HCT116 (cell line): Measurements from ENCODE around the gene CTNNA2. TPM values are rescaled to one million over a fixed set of nuclear protein-coding genes. Genes with fewer than 3 reads are reported as not detected.

Source experiments
- ATAC-seq: fragments of 200-7000 bp; cut with Tn5 transposase; 2 replicates; pipeline ENCODE4 v1.9.1; 2020; ENCODE audit warnings: mild to moderate bottlenecking, moderate library complexity
- BruUV-seq: library from RNA; stranded (reverse); fragments of 400-500 nt; replicated peaks from 2 replicates; lab custom pipeline; 2021; lab: Mats Ljungman, UMichigan
- CTCF ChIA-PET: fragments of 300-600 bp; sonication (Branson Sonifier 250); formaldehyde crosslinking; loops from one replicate; lab custom pipeline; 2021; ENCODE audit warnings: antibody characterized with exemption; lab: Charles Lee
- POLR2A ChIA-PET: fragments of 300-600, 350-600 bp; sonication (Branson Sonifier 250); formaldehyde crosslinking; loops from one replicate; lab custom pipeline; 2021; ENCODE audit warnings: antibody characterized with exemption; lab: Charles Lee
- RAD21 ChIA-PET, 2 experiments: fragments of 300-600 bp; sonication (Branson Sonifier 250); formaldehyde crosslinking; loops; one replicate each; lab custom pipeline; 2023; ENCODE audit warnings: low total read pairs in 2 of 2; ENCODE audit not compliant: uncharacterized antibody in 2 of 2, unreplicated experiment in 2 of 2, low non-redundant PET in 1 of 2; lab: Charles Lee
- DNase-seq: peaks from one replicate; pipeline ENCODE4 v3.0.0-alpha.2; 2010; ENCODE audit warnings: low read depth, low spot score
- H2AFZ ChIP-seq: fragments of 200-600 bp; shearing (Covaris generic), sonication (generic); 2 replicates; pipeline ENCODE4 v1.6.1; 2017; ENCODE audit warnings: low read depth, mixed run types, mixed read lengths, antibody characterized with exemption, low read length; ENCODE audit not compliant: poor library complexity, severe bottlenecking
- H3K27ac ChIP-seq: 2 replicates; pipeline ENCODE4 v1.5.1; 2012; ENCODE audit warnings: low read depth, low read length
- H3K27me3 ChIP-seq: fragments of 200-600 bp; sonication (generic); 2 replicates; pipeline ENCODE4 v1.6.1; 2016; ENCODE audit warnings: mixed run types, low read length, mixed read lengths; ENCODE audit not compliant: insufficient read depth
- H3K36me3 ChIP-seq, 2 experiments: fragments of 200-500 bp in 1 of 2; fragments of 200-600 bp in 1 of 2; sonication (Bioruptor generic) in 1 of 2; sonication (generic) in 1 of 2; 2 replicates each; pipeline versions ENCODE4 v1.5.1 to v1.6.1; 2014 to 2016; ENCODE audit warnings: low read length in 2 of 2, inconsistent platforms in 1 of 2, mixed read lengths in 1 of 2, mixed run types in 1 of 2; ENCODE audit not compliant: insufficient read depth in 2 of 2, control insufficient read depth in 1 of 2
- H3K4me1 ChIP-seq, 2 experiments: fragments of 200-600 bp in 1 of 2; sonication (generic) in 1 of 2; 2 replicates each; pipeline versions ENCODE4 v1.5.1 to v1.6.1; 2012 to 2017; ENCODE audit warnings: low read length in 2 of 2, inconsistent platforms in 1 of 2, mild to moderate bottlenecking in 1 of 2, mixed read lengths in 1 of 2, mixed run types in 1 of 2, moderate library complexity in 1 of 2; ENCODE audit not compliant: insufficient read depth in 2 of 2, control insufficient read depth in 1 of 2
- H3K4me2 ChIP-seq: fragments of 200-600 bp; sonication (generic); 2 replicates; pipeline ENCODE4 v1.6.1; 2017; ENCODE audit warnings: mixed run types, low read length, mixed read lengths
- H3K4me3 ChIP-seq, 2 experiments: fragments of 200-600 bp in 1 of 2; sonication (generic) in 1 of 2; replicated peaks in 1 of 2; 2 replicates each; pipeline ENCODE4 v1.5.1; 2011 to 2016; ENCODE audit warnings: low read length in 2 of 2, control low read depth in 1 of 2, low read depth in 1 of 2, mild to moderate bottlenecking in 1 of 2, mixed read lengths in 1 of 2, mixed run types in 1 of 2
- H3K79me2 ChIP-seq: fragments of 200-600 bp; sonication (generic); 2 replicates; pipeline ENCODE4 v1.6.1; 2017; ENCODE audit warnings: mild to moderate bottlenecking, mixed run types, low read length, moderate library complexity, mixed read lengths; ENCODE audit not compliant: insufficient read depth
- H3K9ac ChIP-seq: fragments of 200-600 bp; sonication (generic); 2 replicates; pipeline ENCODE4 v1.6.1; 2016; ENCODE audit warnings: low read length, mixed read lengths
- H3K9me2 ChIP-seq: fragments of 200-600 bp; sonication (generic), shearing (Covaris generic); 2 replicates; pipeline ENCODE4 v1.6.1; 2017; ENCODE audit warnings: mixed run types, mild to moderate bottlenecking, moderate library complexity; ENCODE audit not compliant: insufficient read depth
- H3K9me3 ChIP-seq, 2 experiments: fragments of 200-500 bp in 1 of 2; fragments of 200-600 bp in 1 of 2; sonication (Bioruptor generic) in 1 of 2; sonication (generic) in 1 of 2; 2 replicates each; pipeline ENCODE4 v1.6.1; 2014 to 2017; ENCODE audit warnings: low read length in 2 of 2, mixed read lengths in 2 of 2, inconsistent platforms in 1 of 2, low read depth in 1 of 2, mild to moderate bottlenecking in 1 of 2, mixed run types in 1 of 2, moderate library complexity in 1 of 2; ENCODE audit not compliant: control insufficient read depth in 1 of 2, insufficient read depth in 1 of 2
- H4K20me1 ChIP-seq: fragments of 200-600 bp; sonication (generic), shearing (Covaris generic); 2 replicates; pipeline ENCODE4 v1.6.1; 2017; ENCODE audit warnings: mixed run types, mild to moderate bottlenecking, moderate library complexity; ENCODE audit not compliant: insufficient read depth
- CBX3 ChIP-seq: IDR thresholded peaks from 2 replicates; pipeline ENCODE4 v1.6.1; 2012; ENCODE audit warnings: low read depth
- CEBPB ChIP-seq: IDR thresholded peaks from 2 replicates; pipeline ENCODE4 v1.6.1; 2012; ENCODE audit warnings: low read depth
- ELF1 ChIP-seq: IDR thresholded peaks from 2 replicates; pipeline ENCODE4 v1.6.1; 2012; ENCODE audit warnings: low read depth, borderline replicate concordance
- EZH2phosphoT487 ChIP-seq: fragments of 200-600 bp; IDR thresholded peaks from 2 replicates; pipeline ENCODE4 v1.6.1; 2018; ENCODE audit warnings: antibody characterized with exemption, borderline replicate concordance
- JUND ChIP-seq: IDR thresholded peaks from 2 replicates; pipeline ENCODE4 v1.6.1; 2012
- POLR2A ChIP-seq: IDR thresholded peaks from 2 replicates; pipeline ENCODE4 v1.7.0; 2011; ENCODE audit warnings: borderline replicate concordance; ENCODE audit not compliant: insufficient read depth, insufficient read length; ENCODE audit errors: extremely low read depth
- RAD21 ChIP-seq: IDR thresholded peaks from 2 replicates; pipeline ENCODE4 v1.6.1; 2012; ENCODE audit warnings: low read depth, mild to moderate bottlenecking
- SIN3A ChIP-seq: IDR thresholded peaks from 2 replicates; pipeline ENCODE4 v1.6.1; 2012; ENCODE audit warnings: low read depth
- SP1 ChIP-seq: IDR thresholded peaks from 2 replicates; pipeline ENCODE4 v1.6.1; 2012; ENCODE audit warnings: low read depth
- TCF7L2 ChIP-seq: IDR thresholded peaks from 2 replicates; pipeline ENCODE4 v1.7.0; 2011; ENCODE audit warnings: borderline replicate concordance, inconsistent platforms; ENCODE audit not compliant: insufficient read depth, insufficient read length; ENCODE audit errors: extremely low read depth
- YY1 ChIP-seq: IDR thresholded peaks from 2 replicates; pipeline ENCODE4 v1.6.1; 2011; ENCODE audit warnings: low read length, low read depth, moderate library complexity, mild to moderate bottlenecking; ENCODE audit not compliant: insufficient replicate concordance; ENCODE audit errors: extremely low read depth
- intact Hi-C: fragments of 100-400 bp; cut with micrococcal nuclease; formaldehyde crosslinking; loops from 2 replicates; pipeline ENCODE4 v1.10.0; 2022
- total RNA-seq: library from RNA; stranded (reverse); gene quantifications from one replicate; pipeline ENCODE4 v1.2.1, GENCODE V29; 2021; ENCODE audit not compliant: unreplicated experiment
- TF ChIP-seq, protein P1 (sequence below): IDR thresholded peaks from 2 replicates; pipeline ENCODE4 v1.6.1; 2012; ENCODE audit warnings: low read depth
- TF ChIP-seq, protein P2 (sequence below): IDR thresholded peaks from 2 replicates; pipeline ENCODE4 v1.6.1; 2012
- TF ChIP-seq, protein P3 (sequence below): IDR thresholded peaks from 2 replicates; pipeline ENCODE4 v1.6.1; 2011; ENCODE audit warnings: mild to moderate bottlenecking, low read length, moderate library complexity; ENCODE audit not compliant: insufficient replicate concordance; ENCODE audit errors: extremely low read depth
- TF ChIP-seq, protein P4 (sequence below), 3 experiments: fragments of 200-600 bp in 1 of 3; sonication (generic) in 1 of 3; IDR thresholded peaks in 2 of 3; conservative IDR thresholded peaks in 1 of 3; 2 replicates each; pipeline ENCODE4 v1.5.1; 2012 to 2017; ENCODE audit warnings: low read depth in 2 of 3, low read length in 2 of 3, antibody characterized with exemption in 1 of 3, borderline replicate concordance in 1 of 3, control low read depth in 1 of 3, mild to moderate bottlenecking in 1 of 3, mixed read lengths in 1 of 3, mixed run types in 1 of 3, moderate library complexity in 1 of 3; ENCODE audit not compliant: insufficient read depth in 1 of 3

Gene CTNNA2
- total RNA-seq, 1 experiment from 2014 or later = not detected

DNA sequence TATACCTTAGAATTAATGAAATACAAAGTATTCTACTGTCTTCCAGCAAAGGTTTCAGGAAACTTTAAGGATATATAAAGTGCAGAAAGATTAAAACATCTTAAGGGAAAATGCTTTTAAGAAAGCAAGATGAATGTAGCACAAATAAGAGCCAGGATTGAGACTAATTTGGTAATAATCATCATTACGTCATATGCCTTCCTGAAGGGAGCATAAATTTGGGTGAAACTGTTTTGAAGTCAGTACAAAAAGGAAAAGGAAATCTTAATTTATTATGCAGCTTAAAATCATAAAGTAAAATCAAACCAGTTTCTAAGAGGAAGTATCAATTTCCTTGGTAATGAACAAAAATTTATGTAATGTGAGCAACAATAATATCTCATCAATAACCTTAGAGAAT lies 221.7 kb downstream of the CTNNA2 start:
- H3K9ac ChIP-seq = no peak overlapping the region
- H3K36me3 ChIP-seq = no peaks in the 10 kb centered on the region
- H3K79me2 ChIP-seq = no peaks in the 10 kb centered on the region
- BruUV-seq = no TSS peak
- H3K4me1 ChIP-seq = no peaks in the 10 kb centered on the region
- peaks cover 15 to 32% of the 10 kb centered on the region in 2 experiments; a peak in 3 of 4 replicates for H3K9me3 ChIP-seq
- ChIA-PET RAD21 (no interaction called here), POLR2A (no interaction called here), CTCF (no interaction called here)
- H4K20me1 ChIP-seq = no peaks in the 10 kb centered on the region
- H2AFZ ChIP-seq = no peak overlapping the region
- no peak for DNase-seq
- no peaks in the 10 kb centered on the region for H3K27me3 ChIP-seq
- no peak overlapping the region for H3K27ac ChIP-seq
- TF ChIP-seq, protein P1, sequence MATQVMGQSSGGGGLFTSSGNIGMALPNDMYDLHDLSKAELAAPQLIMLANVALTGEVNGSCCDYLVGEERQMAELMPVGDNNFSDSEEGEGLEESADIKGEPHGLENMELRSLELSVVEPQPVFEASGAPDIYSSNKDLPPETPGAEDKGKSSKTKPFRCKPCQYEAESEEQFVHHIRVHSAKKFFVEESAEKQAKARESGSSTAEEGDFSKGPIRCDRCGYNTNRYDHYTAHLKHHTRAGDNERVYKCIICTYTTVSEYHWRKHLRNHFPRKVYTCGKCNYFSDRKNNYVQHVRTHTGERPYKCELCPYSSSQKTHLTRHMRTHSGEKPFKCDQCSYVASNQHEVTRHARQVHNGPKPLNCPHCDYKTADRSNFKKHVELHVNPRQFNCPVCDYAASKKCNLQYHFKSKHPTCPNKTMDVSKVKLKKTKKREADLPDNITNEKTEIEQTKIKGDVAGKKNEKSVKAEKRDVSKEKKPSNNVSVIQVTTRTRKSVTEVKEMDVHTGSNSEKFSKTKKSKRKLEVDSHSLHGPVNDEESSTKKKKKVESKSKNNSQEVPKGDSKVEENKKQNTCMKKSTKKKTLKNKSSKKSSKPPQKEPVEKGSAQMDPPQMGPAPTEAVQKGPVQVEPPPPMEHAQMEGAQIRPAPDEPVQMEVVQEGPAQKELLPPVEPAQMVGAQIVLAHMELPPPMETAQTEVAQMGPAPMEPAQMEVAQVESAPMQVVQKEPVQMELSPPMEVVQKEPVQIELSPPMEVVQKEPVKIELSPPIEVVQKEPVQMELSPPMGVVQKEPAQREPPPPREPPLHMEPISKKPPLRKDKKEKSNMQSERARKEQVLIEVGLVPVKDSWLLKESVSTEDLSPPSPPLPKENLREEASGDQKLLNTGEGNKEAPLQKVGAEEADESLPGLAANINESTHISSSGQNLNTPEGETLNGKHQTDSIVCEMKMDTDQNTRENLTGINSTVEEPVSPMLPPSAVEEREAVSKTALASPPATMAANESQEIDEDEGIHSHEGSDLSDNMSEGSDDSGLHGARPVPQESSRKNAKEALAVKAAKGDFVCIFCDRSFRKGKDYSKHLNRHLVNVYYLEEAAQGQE = no peak
- TF ChIP-seq JUND (no peak), CBX3 (no peak), ELF1 (no peak), TCF7L2 (no peak), RAD21 (no peak), SP1 (no peak), EZH2phosphoT487 (no peak), CEBPB (no peak), SIN3A (no peak), POLR2A (no peak), YY1 (no peak)
- TF ChIP-seq, protein P2, sequence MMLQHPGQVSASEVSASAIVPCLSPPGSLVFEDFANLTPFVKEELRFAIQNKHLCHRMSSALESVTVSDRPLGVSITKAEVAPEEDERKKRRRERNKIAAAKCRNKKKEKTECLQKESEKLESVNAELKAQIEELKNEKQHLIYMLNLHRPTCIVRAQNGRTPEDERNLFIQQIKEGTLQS = no peak
- TF ChIP-seq, protein P3, sequence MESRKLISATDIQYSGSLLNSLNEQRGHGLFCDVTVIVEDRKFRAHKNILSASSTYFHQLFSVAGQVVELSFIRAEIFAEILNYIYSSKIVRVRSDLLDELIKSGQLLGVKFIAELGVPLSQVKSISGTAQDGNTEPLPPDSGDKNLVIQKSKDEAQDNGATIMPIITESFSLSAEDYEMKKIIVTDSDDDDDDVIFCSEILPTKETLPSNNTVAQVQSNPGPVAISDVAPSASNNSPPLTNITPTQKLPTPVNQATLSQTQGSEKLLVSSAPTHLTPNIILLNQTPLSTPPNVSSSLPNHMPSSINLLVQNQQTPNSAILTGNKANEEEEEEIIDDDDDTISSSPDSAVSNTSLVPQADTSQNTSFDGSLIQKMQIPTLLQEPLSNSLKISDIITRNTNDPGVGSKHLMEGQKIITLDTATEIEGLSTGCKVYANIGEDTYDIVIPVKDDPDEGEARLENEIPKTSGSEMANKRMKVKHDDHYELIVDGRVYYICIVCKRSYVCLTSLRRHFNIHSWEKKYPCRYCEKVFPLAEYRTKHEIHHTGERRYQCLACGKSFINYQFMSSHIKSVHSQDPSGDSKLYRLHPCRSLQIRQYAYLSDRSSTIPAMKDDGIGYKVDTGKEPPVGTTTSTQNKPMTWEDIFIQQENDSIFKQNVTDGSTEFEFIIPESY = no peak
- TF ChIP-seq, protein P4, sequence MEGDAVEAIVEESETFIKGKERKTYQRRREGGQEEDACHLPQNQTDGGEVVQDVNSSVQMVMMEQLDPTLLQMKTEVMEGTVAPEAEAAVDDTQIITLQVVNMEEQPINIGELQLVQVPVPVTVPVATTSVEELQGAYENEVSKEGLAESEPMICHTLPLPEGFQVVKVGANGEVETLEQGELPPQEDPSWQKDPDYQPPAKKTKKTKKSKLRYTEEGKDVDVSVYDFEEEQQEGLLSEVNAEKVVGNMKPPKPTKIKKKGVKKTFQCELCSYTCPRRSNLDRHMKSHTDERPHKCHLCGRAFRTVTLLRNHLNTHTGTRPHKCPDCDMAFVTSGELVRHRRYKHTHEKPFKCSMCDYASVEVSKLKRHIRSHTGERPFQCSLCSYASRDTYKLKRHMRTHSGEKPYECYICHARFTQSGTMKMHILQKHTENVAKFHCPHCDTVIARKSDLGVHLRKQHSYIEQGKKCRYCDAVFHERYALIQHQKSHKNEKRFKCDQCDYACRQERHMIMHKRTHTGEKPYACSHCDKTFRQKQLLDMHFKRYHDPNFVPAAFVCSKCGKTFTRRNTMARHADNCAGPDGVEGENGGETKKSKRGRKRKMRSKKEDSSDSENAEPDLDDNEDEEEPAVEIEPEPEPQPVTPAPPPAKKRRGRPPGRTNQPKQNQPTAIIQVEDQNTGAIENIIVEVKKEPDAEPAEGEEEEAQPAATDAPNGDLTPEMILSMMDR (IDR thresholded peaks at IDR 0.05 in 2 of 3, conservative IDR thresholded peaks at IDR 0.05 in 1 of 3; ENCODE audit: borderline replicate concordance in 1 of 3, insufficient read depth in 1 of 3, low read depth in 2 of 3, low read length in 2 of 3) = no peak
- ATAC-seq = no peak
- H3K4me3 ChIP-seq = no peak overlapping the region
- H3K9me2 ChIP-seq = no peaks in the 10 kb centered on the region
- H3K4me2 ChIP-seq = no peak overlapping the region
- intact Hi-C loops = no loop called here
